CD14-positive monocyte (primary cell): ENCODE results near the gene NXPE1. TPM values are rescaled to one million over a fixed set of nuclear protein-coding genes. Genes with fewer than 3 reads are reported as not detected.
"Not testable (repeated sequence)": the region's sequence is repeated elsewhere in the genome, so short reads cannot be mapped to it uniquely, and the experiment has no call there.

Experiments used
- DNase-seq, 3 donors: peaks; one replicate each; pipeline ENCODE4 v3.0.0-alpha.2; 2011 to 2022
- H2AFZ ChIP-seq: 2 replicates; pipeline ENCODE4 v1.6.0; 2012; ENCODE audit warnings: mild to moderate bottlenecking, low read depth, low read length, inconsistent platforms; ENCODE audit not compliant: insufficient read depth, poor library complexity, severe bottlenecking
- H3K27ac ChIP-seq, 2 donors: 1 replicate in 1 of 2; 2 replicates in 1 of 2; pipeline ENCODE4 v1.5.1; 2012 to 2013; ENCODE audit warnings: low read length in 2 of 2, control low read depth in 1 of 2, inconsistent platforms in 1 of 2, low read depth in 1 of 2, mild to moderate bottlenecking in 1 of 2
- H3K27me3 ChIP-seq, 2 donors: one replicate each; pipeline versions ENCODE4 v1.6.0 to v1.6.1; 2011 to 2013; ENCODE audit warnings: low read length in 2 of 2; ENCODE audit not compliant: control insufficient read depth in 2 of 2, insufficient read depth in 2 of 2
- H3K36me3 ChIP-seq, 2 donors: replicated peaks in 1 of 2; 1 replicate in 1 of 2; 2 replicates in 1 of 2; pipeline versions ENCODE4 v1.5.1 to v1.6.1; 2012 to 2013; ENCODE audit warnings: low read length in 2 of 2, control low read depth in 1 of 2, inconsistent platforms in 1 of 2, mild to moderate bottlenecking in 1 of 2; ENCODE audit not compliant: insufficient read depth in 2 of 2, control insufficient read depth in 1 of 2
- H3K4me1 ChIP-seq, 2 donors: 1 replicate in 1 of 2; 2 replicates in 1 of 2; pipeline versions ENCODE4 v1.5.1 to v1.6.1; 2012 to 2013; ENCODE audit warnings: low read length in 2 of 2, control low read depth in 1 of 2, inconsistent platforms in 1 of 2, mild to moderate bottlenecking in 1 of 2, moderate library complexity in 1 of 2; ENCODE audit not compliant: insufficient read depth in 2 of 2, control insufficient read depth in 1 of 2
- H3K4me2 ChIP-seq: replicated peaks from 2 replicates; pipeline ENCODE3; 2012; ENCODE audit warnings: low read length, moderate library complexity, mild to moderate bottlenecking; ENCODE audit not compliant: poor library complexity, severe bottlenecking; ENCODE audit errors: extremely low read depth
- H3K4me3 ChIP-seq, 3 experiments: fragments of 200-600 bp in 1 of 3; sonication (generic) in 1 of 3; replicated peaks in 1 of 3; 1 replicate in 2 of 3; 2 replicates in 1 of 3; pipeline ENCODE4 v1.5.1; 2011 to 2013; ENCODE audit warnings: low read length in 3 of 3, mild to moderate bottlenecking in 3 of 3, control low read depth in 2 of 3, low read depth in 2 of 3, inconsistent platforms in 1 of 3, moderate library complexity in 1 of 3
- H3K79me2 ChIP-seq: 2 replicates; pipeline ENCODE4 v1.6.0; 2012; ENCODE audit warnings: mild to moderate bottlenecking, control low read depth, inconsistent platforms, low read length, moderate library complexity; ENCODE audit not compliant: insufficient read depth
- H3K9ac ChIP-seq: 2 replicates; pipeline ENCODE4 v1.6.0; 2017; ENCODE audit warnings: low read length, mild to moderate bottlenecking; ENCODE audit not compliant: insufficient read depth, poor library complexity, severe bottlenecking
- H3K9me3 ChIP-seq, 2 donors: replicated peaks in 1 of 2; 1 replicate in 1 of 2; 2 replicates in 1 of 2; pipeline versions ENCODE4 v1.5.1 to v1.6.1; 2012 to 2013; ENCODE audit warnings: low read length in 2 of 2, control low read depth in 1 of 2; ENCODE audit not compliant: control insufficient read depth in 1 of 2, insufficient read depth in 1 of 2
- H4K20me1 ChIP-seq: 2 replicates; pipeline ENCODE4 v1.6.0; 2012; ENCODE audit warnings: mild to moderate bottlenecking, low read length, control low read depth, moderate library complexity; ENCODE audit not compliant: insufficient read depth
- H3K27ac Mint-ChIP-seq, 7 donors: one replicate each; pipeline ENCODE4 v1.8.0; 2020; ENCODE audit warnings: mild to moderate bottlenecking in 7 of 7, mixed read lengths in 7 of 7, moderate library complexity in 6 of 7, inconsistent platforms in 2 of 7
- H3K27me3 Mint-ChIP-seq, 3 donors: one replicate each; pipeline ENCODE4 v1.8.0; 2021 to 2022; ENCODE audit warnings: low read depth in 3 of 3, mild to moderate bottlenecking in 3 of 3, mixed read lengths in 3 of 3, moderate library complexity in 3 of 3, inconsistent platforms in 1 of 3
- H3K36me3 Mint-ChIP-seq, 2 donors: one replicate each; pipeline ENCODE4 v1.8.0; 2020; ENCODE audit warnings: mixed read lengths in 2 of 2, inconsistent platforms in 1 of 2, mild to moderate bottlenecking in 1 of 2
- H3K4me1 Mint-ChIP-seq: one replicate; pipeline ENCODE4 v1.8.0; 2020; ENCODE audit warnings: mild to moderate bottlenecking, mixed read lengths
- H3K4me3 Mint-ChIP-seq, 2 donors: one replicate each; pipeline ENCODE4 v1.8.0; 2020; ENCODE audit warnings: mild to moderate bottlenecking in 2 of 2, mixed read lengths in 2 of 2, moderate library complexity in 1 of 2
- H3K9me3 Mint-ChIP-seq, 7 donors: one replicate each; pipeline ENCODE4 v1.8.0; 2020 to 2022; ENCODE audit warnings: mixed read lengths in 7 of 7, mild to moderate bottlenecking in 6 of 7, moderate library complexity in 6 of 7, inconsistent platforms in 2 of 7
- WGBS: methylation state at CpG from one replicate; pipeline ENCODE4 v1.1.5; 2013; ENCODE audit warnings: missing lambda C conversion rate; ENCODE audit not compliant: insufficient coverage; 5-methylcytosine and 5-hydroxymethylcytosine counted together
- intact Hi-C, 2 donors: fragments of 100-400 bp; cut with micrococcal nuclease; formaldehyde crosslinking; loops; one replicate each; pipeline versions ENCODE4 v1.15.0 to v1.15.1; 2023
- polyA plus RNA-seq, 3 donors: library from polyadenylated mRNA; depleted of rRNA in 1 of 3; unstranded in 2 of 3; stranded (reverse) in 1 of 3; fragments of 300-500 nt in 2 of 3; fragments of >200 nt in 1 of 3; fragmentation: Illumina TruSeq in 2 of 3; gene quantifications; 1 replicate in 2 of 3; 2 replicates in 1 of 3; pipeline ENCODE4 v1.2.3, GENCODE V29; 2012 to 2021
- TF ChIP-seq, protein P1 (sequence below): fragments of 200-600 bp; IDR thresholded peaks from one replicate; pipeline ENCODE4 v1.8.0; 2022; ENCODE audit warnings: antibody characterized with exemption, mild to moderate bottlenecking

NXPE1 gene
- polyA plus RNA-seq, 3 donors = not detected

DNA sequence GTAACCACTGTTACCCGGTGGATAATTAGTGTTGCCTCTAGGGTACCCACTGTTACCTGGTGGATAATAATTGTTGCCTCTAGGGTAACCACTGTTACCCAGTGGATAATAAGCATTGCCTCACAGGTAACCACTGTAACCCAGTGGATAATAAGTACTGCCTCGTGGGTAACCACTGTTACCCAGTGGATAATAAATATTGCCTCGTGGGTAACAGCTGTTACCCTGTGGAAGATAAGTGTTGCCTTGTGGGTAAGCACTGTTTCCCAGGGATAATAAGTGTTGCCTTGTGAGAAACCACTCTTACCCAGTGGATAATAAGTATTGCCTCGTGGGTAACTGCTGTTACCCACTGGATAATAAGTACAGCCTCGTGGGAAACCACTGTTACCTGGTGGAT, 45.2 kb upstream of the NXPE1 start:
- TF ChIP-seq, protein P1, sequence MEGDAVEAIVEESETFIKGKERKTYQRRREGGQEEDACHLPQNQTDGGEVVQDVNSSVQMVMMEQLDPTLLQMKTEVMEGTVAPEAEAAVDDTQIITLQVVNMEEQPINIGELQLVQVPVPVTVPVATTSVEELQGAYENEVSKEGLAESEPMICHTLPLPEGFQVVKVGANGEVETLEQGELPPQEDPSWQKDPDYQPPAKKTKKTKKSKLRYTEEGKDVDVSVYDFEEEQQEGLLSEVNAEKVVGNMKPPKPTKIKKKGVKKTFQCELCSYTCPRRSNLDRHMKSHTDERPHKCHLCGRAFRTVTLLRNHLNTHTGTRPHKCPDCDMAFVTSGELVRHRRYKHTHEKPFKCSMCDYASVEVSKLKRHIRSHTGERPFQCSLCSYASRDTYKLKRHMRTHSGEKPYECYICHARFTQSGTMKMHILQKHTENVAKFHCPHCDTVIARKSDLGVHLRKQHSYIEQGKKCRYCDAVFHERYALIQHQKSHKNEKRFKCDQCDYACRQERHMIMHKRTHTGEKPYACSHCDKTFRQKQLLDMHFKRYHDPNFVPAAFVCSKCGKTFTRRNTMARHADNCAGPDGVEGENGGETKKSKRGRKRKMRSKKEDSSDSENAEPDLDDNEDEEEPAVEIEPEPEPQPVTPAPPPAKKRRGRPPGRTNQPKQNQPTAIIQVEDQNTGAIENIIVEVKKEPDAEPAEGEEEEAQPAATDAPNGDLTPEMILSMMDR = no peak
- no peak for DNase-seq
- WGBS = 87% methylated on average over 5 of the region's 5 CpGs
- H2AFZ ChIP-seq = no peak overlapping the region
- intact Hi-C loops = no loop called here
- no peaks in the 10 kb centered on the region for H3K4me1 ChIP-seq
- H3K4me3 ChIP-seq = no peak overlapping the region
- no peaks in the 10 kb centered on the region for H3K36me3 Mint-ChIP-seq
- peaks cover 0 to 16% (median 5%) of the 10 kb centered on the region in 7 donors for H3K9me3 Mint-ChIP-seq
- H3K4me3 Mint-ChIP-seq = no peak overlapping the region
- H3K9ac ChIP-seq = no peak overlapping the region
- no peaks in the 10 kb centered on the region for H3K27me3 ChIP-seq
- no peaks in the 10 kb centered on the region for H3K79me2 ChIP-seq
- H3K36me3 ChIP-seq = no peaks in the 10 kb centered on the region
- no peak overlapping the region for H3K27ac Mint-ChIP-seq
- H3K27ac ChIP-seq = no peak overlapping the region
- no peaks in the 10 kb centered on the region for H3K27me3 Mint-ChIP-seq
- H3K4me2 ChIP-seq = no peak overlapping the region
- H3K4me1 Mint-ChIP-seq = no peaks in the 10 kb centered on the region
- H3K9me3 ChIP-seq = peaks cover 0 to 59% of the 10 kb centered on the region in 2 donors
- no peaks in the 10 kb centered on the region for H4K20me1 ChIP-seq

DNA sequence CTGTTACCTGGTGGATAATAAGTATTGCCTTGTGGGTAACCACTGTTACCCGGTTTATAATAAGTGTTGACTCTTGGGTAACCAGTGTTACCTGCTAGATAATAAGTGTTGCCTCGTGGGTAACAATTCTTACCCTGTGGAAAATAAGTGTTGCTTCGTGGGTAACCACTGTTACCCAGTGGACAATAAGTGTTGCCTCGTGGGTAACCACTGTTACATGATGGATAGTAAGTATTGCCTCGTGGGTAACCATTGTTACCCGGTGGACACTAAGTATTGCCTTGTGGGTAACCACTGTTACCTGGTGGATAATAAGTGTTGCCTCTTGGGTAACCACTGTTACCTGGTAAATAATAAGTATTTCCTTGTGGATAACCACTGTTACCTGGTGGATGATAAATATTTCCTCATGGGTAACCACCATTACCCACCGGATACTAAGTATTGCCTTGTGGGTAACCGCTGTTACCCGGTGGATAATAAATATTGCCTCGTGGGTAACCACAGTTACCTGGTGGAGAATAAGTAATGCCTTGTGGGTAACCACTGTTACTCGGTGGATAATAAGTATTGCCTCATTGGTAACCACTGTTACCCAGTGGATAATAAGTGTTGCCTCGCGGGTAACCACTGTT, 44.6 kb upstream of the NXPE1 start:
- Histone ChIP-seq H3K27ac (no peak overlapping the region), H3K4me2 (no peak overlapping the region), H2AFZ (no peak overlapping the region), H3K79me2 (no peaks in the 10 kb centered on the region), H3K36me3 (no peaks in the 10 kb centered on the region), H3K27me3 (no peaks in the 10 kb centered on the region), H3K9me3 (peaks cover 0 to 53% of the 10 kb centered on the region in 2 donors), H3K4me3 (no peak overlapping the region), H4K20me1 (no peaks in the 10 kb centered on the region), H3K4me1 (no peaks in the 10 kb centered on the region), H3K9ac (no peak overlapping the region)
- Mint-ChIP-seq H3K27me3 (no peaks in the 10 kb centered on the region), H3K4me3 (no peak overlapping the region), H3K4me1 (no peaks in the 10 kb centered on the region), H3K9me3 (peaks cover 0 to 16% (median 5%) of the 10 kb centered on the region in 7 donors), H3K27ac (no peak overlapping the region), H3K36me3 (no peaks in the 10 kb centered on the region)
- TF ChIP-seq, protein P1 = no peak
- DNase-seq = no peak
- intact Hi-C loops = no loop called here
- 97% methylated on average over 9 of the region's 13 CpGs for WGBS

DNA sequence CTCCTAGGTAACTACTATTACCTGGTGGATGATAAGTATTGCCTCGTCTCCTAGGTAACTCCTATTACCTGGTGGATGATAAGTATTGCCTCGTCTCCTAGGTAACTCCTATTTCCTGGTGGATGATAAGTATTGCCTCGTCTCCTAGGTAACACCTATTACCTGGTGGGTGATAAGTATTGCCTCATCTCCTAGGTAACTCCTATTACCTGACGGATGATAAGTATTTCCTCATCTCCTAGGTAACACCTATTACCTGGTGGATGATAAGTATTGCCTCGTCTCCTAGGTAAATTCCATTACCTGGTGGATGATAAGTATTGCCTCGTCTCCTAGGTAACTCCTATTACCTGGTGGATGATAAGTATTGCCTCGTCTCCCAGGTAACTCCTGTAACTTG, 43.5 kb upstream of the NXPE1 start:
- H3K9me3 Mint-ChIP-seq = peaks cover 0 to 16% (median 5%) of the 10 kb centered on the region in 7 donors
- H3K36me3 ChIP-seq, intact Hi-C loops, H3K4me1 ChIP-seq, H3K27ac Mint-ChIP-seq, H3K9ac ChIP-seq, H3K4me3 ChIP-seq, H3K36me3 Mint-ChIP-seq, H3K4me2 ChIP-seq, H2AFZ ChIP-seq, H3K79me2 ChIP-seq, H3K4me1 Mint-ChIP-seq, H3K27me3 Mint-ChIP-seq, H4K20me1 ChIP-seq, H3K27me3 ChIP-seq, DNase-seq, H3K4me3 Mint-ChIP-seq, H3K27ac ChIP-seq: not testable (repeated sequence)
- WGBS = 100% methylated on average over 1 of the region's 7 CpGs
- peaks cover 0 to 41% of the 10 kb centered on the region in 2 donors for H3K9me3 ChIP-seq
